HL-60 (cell line): ENCODE data around the gene GLCE.

Experiments used
- DNase-seq, 2 experiments: peaks; one replicate each; pipeline ENCODE4 v3.0.0-alpha.2; 2010 to 2020; ENCODE audit warnings: low read depth in 1 of 2, low spot score in 1 of 2
- H3K27ac ChIP-seq: fragments of 250-450 bp; sonication (Bioruptor Pico); replicated peaks from 2 replicates; pipeline ENCODE4 v1.5.1; 2020; ENCODE audit warnings: mild to moderate bottlenecking, moderate library complexity
- H3K27me3 ChIP-seq: fragments of 250-450 bp; sonication (Bioruptor Pico); 2 replicates; pipeline ENCODE4 v1.5.1; 2021; ENCODE audit warnings: mild to moderate bottlenecking, moderate library complexity; ENCODE audit not compliant: insufficient read depth, poor library complexity, severe bottlenecking
- H3K4me3 ChIP-seq: replicated peaks from 2 replicates; pipeline ENCODE4 v1.5.1; 2011; ENCODE audit warnings: mild to moderate bottlenecking, control low read depth, low read length; ENCODE audit not compliant: insufficient read depth
- GABPA ChIP-seq: IDR thresholded peaks from 2 replicates; pipeline ENCODE4 v1.6.1; 2012; ENCODE audit warnings: low read depth
- POLR2AphosphoS5 ChIP-seq: IDR thresholded peaks from 2 replicates; pipeline ENCODE4 v1.6.1; 2012; ENCODE audit warnings: low read depth
- SPI1 ChIP-seq: IDR thresholded peaks from 2 replicates; pipeline ENCODE4 v1.6.1; 2012; ENCODE audit warnings: low read depth, mild to moderate bottlenecking, borderline replicate concordance
- TF ChIP-seq, protein P1 (sequence below): IDR thresholded peaks from one replicate; pipeline ENCODE4 v1.5.1; 2011; ENCODE audit warnings: low read length, control low read depth, inconsistent platforms; ENCODE audit not compliant: insufficient read depth
- TF ChIP-seq, protein P2 (sequence below): IDR thresholded peaks from 2 replicates; pipeline ENCODE4 v1.6.1; 2012; ENCODE audit warnings: low read depth; ENCODE audit not compliant: insufficient replicate concordance

The GLCE gene

DNA sequence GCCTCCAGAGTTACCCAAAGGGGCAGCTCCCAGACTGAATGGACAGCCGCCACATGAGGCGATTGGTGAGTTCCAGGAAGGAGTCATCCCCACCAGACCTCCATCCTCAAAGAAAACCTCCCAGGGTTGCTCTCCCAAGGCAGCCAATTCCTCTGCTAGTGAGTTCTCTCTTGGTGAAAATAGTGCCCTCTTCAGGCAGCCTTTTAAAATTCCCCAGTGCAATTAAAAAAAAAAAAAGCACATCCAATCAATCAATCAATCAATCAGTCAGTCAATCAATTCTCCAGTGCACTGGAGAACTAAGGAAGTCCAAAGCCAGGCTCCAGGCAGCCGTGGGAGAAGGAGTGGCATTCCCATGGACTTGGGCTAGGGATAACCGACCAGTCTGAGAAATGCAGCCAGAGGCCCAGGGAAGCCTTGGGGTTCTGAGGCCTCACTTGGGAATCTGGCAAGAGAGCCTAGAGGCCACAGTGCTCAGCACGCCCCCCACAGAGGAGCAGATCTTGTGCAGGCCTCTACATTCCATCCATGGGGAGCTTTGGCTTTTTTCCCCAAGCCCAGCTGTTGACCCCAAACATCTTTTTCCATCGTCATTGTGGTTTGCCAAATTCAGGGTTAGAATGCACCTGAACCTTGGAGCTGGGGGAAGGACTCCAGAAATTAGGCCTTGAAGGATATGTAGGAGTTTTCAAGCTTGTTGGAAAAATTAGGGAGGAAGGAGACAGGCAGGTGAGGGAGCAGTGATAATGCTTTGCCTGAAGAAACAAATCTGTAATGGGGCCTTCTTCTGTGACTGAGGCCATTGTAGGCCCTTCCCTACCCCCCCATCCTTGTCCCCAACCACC is 143.1 kb downstream of the GLCE start:
- TF ChIP-seq POLR2AphosphoS5 (no peak), SPI1 (no peak), GABPA (no peak)
- TF ChIP-seq, protein P1, sequence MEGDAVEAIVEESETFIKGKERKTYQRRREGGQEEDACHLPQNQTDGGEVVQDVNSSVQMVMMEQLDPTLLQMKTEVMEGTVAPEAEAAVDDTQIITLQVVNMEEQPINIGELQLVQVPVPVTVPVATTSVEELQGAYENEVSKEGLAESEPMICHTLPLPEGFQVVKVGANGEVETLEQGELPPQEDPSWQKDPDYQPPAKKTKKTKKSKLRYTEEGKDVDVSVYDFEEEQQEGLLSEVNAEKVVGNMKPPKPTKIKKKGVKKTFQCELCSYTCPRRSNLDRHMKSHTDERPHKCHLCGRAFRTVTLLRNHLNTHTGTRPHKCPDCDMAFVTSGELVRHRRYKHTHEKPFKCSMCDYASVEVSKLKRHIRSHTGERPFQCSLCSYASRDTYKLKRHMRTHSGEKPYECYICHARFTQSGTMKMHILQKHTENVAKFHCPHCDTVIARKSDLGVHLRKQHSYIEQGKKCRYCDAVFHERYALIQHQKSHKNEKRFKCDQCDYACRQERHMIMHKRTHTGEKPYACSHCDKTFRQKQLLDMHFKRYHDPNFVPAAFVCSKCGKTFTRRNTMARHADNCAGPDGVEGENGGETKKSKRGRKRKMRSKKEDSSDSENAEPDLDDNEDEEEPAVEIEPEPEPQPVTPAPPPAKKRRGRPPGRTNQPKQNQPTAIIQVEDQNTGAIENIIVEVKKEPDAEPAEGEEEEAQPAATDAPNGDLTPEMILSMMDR: no peak
- TF ChIP-seq, protein P2, sequence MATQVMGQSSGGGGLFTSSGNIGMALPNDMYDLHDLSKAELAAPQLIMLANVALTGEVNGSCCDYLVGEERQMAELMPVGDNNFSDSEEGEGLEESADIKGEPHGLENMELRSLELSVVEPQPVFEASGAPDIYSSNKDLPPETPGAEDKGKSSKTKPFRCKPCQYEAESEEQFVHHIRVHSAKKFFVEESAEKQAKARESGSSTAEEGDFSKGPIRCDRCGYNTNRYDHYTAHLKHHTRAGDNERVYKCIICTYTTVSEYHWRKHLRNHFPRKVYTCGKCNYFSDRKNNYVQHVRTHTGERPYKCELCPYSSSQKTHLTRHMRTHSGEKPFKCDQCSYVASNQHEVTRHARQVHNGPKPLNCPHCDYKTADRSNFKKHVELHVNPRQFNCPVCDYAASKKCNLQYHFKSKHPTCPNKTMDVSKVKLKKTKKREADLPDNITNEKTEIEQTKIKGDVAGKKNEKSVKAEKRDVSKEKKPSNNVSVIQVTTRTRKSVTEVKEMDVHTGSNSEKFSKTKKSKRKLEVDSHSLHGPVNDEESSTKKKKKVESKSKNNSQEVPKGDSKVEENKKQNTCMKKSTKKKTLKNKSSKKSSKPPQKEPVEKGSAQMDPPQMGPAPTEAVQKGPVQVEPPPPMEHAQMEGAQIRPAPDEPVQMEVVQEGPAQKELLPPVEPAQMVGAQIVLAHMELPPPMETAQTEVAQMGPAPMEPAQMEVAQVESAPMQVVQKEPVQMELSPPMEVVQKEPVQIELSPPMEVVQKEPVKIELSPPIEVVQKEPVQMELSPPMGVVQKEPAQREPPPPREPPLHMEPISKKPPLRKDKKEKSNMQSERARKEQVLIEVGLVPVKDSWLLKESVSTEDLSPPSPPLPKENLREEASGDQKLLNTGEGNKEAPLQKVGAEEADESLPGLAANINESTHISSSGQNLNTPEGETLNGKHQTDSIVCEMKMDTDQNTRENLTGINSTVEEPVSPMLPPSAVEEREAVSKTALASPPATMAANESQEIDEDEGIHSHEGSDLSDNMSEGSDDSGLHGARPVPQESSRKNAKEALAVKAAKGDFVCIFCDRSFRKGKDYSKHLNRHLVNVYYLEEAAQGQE: no peak
- no peak overlapping the region for H3K4me3 ChIP-seq
- peaks cover 11% of the 10 kb centered on the region for H3K27me3 ChIP-seq
- no peak overlapping the region for H3K27ac ChIP-seq
- DNase-seq: no peak

DNA sequence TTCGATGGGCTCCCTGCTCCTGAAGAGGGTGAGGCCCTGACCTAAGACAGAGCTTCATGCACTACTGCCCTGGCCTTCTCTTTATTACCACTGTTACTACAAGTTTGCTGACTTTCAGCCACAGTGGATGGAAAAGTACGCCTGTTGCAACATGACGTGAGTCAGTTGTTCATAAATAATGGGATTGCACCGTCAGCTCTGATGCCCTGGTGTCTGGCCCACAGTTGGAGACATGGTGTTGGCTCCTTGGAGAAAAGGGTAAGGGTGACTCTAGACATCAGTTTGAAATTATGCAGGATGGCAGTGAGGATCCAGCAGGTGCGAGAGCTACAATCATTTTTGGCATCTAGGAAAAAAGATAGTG is 143.7 kb downstream of the GLCE start:
- H3K27me3 ChIP-seq: peaks cover 10% of the 10 kb centered on the region
- no peak overlapping the region for H3K27ac ChIP-seq
- H3K4me3 ChIP-seq: no peak overlapping the region
- TF ChIP-seq GABPA: no peak
- TF ChIP-seq, protein P1: no peak
- TF ChIP-seq, protein P2: no peak
- no peak for TF ChIP-seq POLR2AphosphoS5
- TF ChIP-seq SPI1: no peak
- no peak for DNase-seq

DNA sequence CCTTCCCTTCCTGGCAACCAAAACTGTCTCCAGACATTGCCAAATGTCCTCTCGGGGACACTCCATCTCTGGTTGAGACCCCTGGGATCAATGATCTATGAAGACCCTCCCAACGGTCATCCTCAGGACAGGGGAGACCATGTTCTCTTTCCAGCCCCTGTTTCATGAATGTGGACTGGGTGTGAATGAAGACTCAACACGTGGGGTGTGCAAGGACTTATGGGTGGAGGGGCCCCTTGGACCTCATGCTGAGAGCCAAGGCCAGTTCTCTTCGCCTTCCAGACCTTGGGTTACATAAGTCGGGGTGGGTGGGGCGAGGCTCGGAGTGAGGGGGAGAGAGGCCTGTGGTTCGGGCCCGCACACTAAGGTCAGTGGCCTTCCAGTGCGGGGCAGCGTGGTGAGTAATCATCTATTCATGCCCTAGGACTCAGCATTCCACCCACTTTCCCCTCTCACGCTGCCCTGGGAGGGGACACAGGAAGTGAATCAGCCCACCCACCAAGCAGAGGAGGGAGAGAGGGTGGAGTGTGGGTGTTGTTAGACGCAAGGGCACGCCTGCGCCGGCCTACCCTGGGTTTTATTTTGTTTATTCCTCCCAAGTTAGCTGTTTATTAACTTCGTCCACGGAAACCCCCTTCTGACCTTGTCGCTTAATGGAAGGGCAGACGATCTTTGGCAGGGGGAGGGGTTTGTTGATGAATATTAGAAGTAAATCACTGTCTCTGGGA is 144.9 kb downstream of the GLCE start:
- DNase-seq: no peak
- TF ChIP-seq, protein P2: no peak
- TF ChIP-seq GABPA (no peak), POLR2AphosphoS5 (no peak)
- Histone ChIP-seq H3K27ac (no peak overlapping the region), H3K27me3 (peaks cover 3% of the 10 kb centered on the region), H3K4me3 (no peak overlapping the region)
